GM19238 (cell line): Measurements from ENCODE around the gene NUP62.

Source experiments
- DNase-seq: peaks from one replicate; pipeline ENCODE4 v3.0.0; 2011; ENCODE audit warnings: low spot score; ENCODE audit not compliant: insufficient read length

NUP62 gene

DNA sequence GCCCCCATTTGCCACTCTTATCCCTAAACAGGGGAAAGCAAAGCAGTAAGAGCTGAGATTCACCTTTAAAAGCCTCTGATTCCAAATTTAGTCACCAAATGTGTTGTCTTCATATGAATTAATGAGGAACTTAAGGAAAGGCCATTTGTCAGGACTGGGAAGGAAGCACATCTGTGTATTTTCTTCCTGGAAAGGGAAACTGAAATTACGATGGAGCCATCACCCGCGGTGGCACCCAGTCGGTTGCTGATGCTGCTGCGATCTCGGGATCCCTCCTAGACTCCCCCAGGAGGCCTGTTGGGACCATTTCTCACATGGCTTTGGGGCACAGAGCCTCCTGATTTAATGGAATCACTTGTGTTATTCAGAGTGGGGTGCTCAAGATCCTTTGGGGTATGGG, 25.2 kb downstream of the NUP62 start:
- DNase-seq = no peak

DNA sequence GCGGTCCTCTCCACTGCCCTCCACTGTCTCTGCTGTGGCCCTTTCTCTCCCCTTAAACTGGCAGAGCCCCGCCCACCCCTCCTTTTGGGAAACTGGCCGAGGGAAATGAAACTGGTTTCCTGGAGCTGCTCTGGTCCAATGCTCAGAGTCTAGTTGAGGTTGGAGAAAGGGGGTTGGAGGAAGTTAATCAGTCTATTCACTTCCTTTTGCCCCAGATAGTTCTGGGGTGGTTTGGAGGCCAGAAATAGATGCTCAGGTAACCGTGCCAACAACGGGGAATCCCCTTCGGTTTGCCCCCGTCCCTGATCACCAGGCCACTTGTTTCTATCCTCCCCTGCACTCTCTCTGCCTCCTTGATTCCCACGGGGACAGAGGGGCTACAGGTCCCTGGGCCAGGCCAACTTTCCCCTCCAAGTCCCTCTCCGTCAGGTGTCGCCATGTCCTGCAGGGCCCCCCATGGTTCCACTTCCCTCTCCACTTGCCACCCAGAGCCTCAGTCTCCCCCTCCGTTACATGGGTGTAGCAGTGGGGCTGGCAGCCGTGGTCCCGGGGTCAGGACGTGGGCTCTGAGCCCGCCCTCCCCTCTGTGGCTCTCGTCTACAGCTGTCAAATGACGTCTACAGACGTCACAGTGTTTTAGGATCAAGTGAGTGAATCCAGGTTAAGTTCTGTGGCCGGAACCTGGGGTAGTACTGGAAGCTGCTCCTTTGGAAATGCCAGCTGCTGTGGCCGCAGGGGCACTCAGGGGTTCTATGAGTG, 32.3 kb downstream of the NUP62 start, which contains the start of gene IL4I1:
Gene IL4I1, minus strand, starts transcription at position 25 of the 759 bp plus-strand sequence. CDS start 727 bp downstream, outside the sequence.
- DNase-seq = peak; percentile 83

DNA sequence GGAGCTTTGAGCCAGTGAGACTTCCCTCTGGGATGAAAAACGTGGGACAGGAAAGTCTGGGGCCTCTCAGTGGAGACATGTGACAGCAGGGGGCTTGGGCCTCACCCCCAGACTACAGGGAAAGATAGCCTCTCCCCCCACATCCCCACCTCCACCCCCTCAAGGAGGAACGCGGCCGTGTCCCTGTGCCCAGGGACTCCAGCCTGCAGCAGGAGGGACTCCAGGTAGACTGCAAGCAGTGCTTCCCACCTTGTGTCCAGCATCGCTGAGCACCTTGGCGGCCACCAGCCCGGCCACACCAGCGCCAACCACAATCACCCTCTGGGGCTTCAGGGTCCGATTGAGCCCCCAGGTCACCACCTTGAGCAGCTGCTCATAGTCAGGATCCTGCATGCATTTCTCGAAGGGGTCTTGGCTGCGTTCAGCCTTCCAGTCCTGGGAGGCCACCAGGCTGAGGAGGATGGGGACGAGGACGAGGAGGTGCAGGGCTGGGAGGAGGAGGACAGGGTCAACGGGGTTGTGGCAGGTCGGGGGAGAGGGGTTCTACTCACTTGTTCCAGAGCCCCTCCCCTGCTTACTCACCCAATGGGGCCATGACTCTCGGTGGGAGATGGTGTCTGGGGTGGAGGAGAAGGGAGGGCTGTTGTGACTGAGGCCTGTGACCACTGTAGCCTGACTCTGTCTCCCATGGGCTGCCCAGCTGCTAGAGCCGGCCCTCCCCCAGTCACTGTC, 33.6 kb downstream of the NUP62 start:
- DNase-seq = no peak

DNA sequence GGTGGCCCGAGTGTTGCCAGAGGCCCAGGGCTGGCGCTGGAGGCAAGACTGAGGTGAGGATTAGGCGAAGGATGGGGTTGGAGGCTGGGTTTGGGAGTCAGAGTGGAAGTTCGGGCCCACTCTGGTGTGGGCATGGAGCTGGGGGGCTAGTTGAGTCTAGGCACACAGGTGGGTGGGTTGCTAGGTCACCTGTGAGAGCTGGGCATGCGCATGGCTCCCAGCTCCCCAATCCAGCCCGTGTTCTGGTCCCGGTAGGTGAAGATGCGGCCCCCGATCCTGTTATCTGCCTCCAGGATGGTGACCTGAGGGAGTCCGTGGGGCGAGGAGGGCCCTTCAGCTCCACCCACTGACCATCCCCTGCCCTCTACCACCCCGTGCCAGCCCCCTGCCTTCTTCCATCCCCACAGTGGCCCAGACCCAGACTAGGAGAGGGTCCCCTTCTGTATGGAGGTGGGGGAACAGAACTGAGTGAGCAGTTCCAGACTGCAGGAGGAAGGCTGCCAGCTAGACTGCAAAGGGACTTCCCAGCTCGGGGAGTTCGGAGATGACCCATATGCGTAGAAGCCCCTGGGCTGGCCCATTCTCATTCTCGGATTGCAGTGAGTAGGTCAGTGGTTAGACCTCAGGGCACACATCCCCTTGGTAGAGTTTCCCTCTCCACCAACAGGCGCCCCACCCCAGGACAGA, 34.3 kb downstream of the NUP62 start:
- DNase-seq = peak; percentile 67

DNA sequence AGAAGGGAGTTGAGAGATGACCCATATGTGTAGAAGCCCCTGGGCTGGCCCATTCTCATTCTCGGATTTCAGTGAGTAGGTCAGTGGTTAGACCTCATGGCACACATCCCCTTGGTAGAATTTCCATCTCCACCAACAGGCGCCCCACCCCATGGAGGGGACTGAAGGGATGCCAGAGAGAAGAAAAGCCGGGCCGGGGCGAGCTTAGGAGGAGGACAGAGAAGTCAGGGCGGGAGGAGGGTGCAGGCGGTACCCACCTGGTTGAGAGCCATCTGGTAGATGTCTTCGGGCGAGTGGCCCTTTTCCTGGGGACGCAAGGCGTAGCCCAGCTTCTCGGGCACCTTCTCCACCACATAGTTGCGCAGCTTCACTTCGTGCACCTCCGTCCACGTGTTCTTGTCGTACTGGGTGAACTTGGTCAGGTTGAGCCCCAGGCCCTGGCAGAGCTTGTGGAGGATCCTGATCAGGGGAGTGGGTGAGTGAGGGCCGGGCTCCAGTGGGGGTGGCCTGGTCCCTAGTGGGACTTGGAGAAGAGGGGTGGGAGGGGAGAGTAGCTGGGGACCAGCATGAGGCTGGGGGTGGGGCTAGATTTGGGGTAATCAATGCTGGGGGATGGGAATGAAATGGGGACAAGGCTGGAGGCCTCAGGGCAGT, 35.2 kb downstream of the NUP62 start:
- no peak for DNase-seq

DNA sequence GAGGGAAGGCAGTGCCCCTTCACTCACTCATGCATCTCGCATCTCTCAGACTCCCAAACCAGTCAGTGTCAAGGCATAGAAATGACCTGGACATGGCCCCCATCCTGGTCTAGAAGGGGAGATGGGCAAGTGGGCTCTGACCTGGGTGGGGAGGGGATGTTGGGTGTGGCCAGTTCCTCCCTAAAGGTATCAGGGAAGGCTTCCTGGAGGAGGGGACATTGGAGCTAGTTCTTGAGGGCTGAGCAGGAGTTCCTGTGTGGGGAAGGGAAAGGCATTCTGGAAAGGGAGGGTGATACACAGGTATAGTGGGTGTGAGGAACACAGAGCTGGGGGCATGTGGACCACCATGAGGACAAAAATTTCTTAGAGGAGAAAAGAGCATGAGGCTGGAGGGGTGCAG, 36.6 kb downstream of the NUP62 start:
- DNase-seq = no peak

DNA sequence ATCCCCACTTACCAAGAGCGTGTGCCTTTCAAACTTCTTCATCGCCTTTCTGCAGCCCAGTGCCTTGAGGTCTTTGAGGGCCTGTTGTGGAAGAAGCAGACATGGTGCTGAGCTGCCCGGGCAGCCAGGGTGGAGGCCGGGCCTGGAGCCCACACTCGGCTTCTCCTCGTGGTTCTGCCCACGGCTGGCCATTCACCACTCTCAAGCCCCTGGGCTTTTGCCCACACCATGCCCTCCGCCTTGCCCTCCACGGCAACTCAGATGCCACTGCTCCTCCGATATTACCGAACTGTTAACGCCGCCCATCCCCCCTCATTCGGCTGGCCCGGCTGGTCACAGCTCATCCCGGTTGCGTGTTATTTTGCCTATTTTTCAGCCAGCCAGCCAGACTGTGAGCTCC, 37.9 kb downstream of the NUP62 start:
- no peak for DNase-seq

DNA sequence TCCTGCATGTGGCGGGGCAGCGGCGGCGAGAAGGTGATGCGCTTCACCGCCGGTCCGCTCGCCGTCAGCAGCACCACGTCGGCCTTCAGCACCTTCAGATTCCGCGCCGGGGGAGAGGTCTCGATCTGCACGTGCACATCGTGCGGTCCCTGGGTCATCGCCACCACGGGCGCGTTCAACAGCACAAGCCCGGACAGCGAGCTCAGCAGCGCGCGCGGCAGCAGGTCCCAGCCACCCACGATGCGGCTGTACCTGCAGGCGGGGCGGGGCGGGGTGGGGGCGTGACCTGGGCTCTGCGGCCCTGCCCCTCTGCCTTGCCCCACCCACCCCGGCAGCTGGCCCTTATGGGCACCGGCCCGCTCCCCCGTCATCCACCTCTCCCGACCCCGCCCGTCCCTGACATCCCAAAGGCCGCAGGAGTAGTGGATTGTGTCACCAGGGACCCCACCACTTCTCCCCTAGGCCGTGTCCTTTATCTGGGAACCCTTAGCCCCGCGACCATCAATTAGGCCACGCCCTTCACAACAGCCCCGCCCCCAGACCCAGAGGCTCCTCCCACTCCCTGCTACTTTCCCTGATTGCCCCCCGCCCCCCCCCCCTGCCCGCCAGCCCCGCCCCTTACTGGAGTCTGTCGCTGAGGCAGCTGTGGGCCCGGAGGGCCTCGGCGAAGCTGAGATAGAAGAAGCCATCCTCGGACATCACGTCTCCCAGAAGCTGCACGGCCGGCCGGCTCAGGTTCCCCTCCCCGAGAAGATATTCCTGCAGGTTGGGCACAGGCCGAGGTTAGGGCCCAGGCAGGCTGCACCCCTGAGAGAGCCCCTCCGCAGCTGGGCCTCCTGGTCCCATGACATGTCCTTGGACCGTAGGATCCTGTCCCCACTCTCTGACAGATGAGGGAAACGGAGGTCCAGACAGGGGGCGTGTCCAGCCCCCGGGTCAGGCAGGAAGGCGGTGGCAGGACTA, 38.7 kb downstream of the NUP62 start:
- peak; percentile 64 for DNase-seq

DNA sequence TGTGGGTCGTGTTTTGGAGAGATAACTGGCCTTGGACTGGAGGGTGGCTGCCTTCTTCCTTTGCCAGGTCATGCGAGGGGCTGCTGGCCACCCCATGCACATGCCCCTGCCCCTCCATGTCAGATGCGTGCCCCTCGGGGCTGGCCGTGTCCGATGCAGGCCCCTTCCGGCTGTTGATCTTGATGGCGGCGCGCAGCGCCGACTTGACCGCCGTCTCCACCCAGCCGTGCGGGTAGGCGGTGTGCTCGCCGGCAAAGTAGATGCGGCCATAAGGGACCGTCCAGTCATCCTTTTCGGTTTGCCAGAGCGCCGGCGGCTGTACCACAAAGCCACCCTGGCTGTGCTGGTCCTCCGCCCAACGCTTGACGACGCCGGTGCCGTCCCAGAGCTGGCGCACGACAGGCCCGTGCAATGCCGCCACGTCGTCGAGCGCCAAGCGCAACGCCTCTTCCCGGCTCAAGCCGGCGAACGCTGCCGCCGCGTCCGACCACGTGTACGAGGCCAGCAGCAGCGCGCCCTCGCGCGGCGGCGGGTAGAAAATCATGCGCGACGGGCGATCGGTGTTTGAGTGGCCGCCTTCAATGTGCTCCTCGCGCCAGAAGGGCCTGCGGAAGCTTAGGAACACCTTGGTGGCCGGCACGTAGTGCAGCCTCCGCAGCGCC, 39.5 kb downstream of the NUP62 start:
- peak; percentile 56 for DNase-seq

DNA sequence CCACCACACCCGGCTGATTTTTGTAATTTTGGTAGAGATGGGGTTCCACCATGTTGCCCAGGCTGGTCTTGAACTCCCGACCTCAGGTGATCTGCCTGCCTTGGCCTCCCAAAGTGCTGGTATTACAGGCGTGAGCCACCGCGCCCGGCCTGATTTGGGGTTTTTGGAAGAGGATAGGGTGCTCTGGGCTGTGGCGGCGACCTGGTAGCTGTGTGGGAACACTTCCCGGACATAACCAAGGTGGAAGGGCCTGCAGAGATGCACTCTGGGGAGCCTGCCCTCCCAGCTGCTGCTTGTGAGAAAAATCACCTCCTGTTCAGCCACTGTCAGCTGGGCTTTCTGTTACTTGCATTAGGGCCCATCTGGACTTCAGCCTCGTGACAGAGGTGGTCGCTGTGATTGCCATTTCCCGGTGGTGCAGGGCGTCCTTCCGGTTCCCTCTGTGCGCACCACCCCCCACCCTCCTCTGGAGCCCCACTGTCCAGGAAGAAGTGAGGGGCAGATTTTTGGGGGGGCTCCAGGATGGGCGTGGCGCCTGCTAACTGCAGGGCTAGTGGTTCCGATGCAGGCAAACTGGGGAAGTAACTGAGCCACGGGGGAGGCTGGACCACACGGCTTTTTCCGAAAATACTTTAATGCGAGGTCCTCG, 40.1 kb downstream of the NUP62 start:
- no peak for DNase-seq

DNA sequence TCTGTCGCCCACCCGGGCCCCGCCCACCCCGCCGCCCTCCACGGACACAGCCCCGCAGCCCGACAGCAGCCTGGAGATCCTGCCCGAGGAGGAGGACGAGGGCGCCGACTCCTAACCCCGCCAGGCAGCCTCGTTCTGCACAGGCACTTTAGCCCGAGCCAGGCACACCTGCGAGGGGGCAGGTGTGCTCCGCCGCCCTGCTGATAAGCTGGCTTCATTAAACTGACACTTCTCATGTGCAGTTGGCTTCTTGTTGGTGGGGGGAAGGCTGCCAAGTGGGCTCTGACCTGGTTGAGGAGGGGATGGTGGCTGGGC, 40.8 kb downstream of the NUP62 start:
- DNase-seq = no peak

DNA sequence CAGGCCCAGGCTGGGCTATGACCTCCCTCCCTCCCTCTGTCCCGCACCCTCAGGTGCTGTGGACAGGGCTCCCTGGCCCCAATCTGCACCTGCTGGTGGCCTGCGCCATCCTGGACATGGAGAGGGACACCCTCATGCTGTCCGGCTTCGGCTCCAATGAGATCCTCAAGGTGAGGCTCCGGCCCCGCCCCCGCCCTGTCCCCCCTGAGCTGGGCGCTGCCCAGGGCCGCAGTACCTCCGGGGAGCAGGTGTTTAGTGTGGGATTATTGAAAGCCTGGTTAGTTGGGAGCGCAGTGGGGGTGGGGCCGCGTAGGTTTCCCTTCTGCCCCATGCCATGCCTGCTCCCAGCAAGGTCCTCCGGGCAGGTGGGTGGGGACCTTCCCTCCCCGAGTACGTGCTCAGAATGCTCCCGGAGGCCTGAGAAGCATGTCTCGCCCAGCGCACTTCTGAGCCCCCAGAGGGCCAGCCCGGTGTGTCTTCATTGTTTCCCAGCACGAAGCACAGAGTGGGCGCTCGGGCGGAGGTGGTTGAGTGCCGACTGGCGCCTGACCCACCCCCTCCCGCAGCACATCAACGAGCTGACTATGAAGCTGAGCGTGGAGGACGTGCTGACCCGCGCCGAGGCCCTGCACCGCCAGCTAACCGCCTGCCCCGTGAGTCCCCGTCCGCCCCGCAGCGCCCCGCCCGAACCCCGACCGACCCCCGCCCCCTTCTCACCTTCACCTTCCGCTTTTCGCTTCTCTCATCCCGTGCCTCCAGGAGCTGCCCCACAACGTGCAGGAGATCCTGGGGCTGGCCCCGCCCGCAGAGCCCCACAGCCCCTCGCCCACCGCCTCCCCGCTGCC, 41.4 kb downstream of the NUP62 start:
- no peak for DNase-seq

DNA sequence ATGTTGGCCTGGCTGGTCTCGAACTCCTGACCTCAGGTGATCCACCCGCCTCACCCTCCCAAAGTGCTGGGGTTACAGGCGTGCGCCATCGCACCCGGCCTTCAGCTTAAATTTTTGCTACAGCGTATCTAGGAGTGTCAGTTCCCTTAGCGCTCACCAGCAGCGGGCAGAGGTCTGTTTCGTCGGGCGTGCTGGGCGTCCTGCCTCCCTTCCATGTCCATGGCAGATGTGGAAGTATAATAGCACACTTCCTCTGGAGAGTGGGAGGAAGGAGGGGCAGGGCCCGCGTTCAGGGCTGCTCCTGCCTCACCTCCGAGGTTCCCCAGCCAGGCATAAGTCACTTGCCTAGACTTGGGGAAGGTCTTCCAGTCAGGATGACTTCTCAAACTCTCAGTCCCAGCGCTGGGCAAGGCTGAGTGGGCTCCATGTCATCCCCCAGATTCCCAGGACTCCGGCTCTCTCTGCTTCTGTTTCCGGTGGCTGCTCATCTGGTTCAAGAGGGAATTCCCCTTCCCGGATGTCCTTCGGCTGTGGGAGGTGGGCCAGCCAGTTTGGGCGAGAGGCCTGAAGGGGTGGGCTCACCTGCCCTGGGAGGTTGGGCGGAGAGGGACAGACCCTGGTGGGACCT, 42.2 kb downstream of the NUP62 start:
- DNase-seq = no peak

DNA sequence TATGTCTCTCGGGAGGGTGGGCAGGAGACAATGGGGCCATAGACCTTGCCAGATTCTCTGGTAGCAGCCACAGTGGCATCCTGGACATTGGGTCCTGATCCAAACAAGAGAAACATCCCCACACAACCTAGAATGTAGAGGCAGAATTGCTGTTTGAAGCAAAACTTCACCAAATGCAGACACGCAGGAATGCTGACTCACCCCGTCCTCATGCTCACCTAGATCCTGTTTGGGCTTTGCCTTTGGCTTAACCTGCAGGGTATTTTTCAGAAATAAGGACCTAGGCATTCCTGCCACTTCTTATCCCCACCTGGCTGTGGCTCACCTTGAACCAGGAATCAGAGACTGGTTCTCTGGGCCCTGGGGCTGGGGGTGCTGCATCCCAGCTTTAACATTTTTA, 44.5 kb downstream of the NUP62 start:
- DNase-seq = no peak

DNA sequence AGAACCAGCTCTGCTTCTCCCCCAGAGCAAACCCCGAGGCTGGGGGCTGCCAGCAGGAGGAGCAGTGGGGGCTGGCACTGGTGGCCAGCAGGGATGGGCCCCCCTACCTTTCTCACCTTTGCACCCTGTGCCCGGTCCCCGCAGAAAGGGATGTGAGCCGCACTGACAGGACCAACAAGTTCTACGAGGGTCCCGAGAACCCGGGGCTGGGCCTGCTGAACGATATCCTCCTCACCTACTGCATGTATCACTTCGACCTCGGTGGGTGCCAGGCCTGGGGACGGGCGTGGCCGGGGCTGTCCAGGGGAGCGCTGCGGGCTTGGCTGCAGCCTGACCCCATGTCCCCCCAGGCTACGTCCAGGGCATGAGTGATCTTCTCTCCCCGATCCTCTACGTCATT, 45.2 kb downstream of the NUP62 start:
- no peak for DNase-seq

DNA sequence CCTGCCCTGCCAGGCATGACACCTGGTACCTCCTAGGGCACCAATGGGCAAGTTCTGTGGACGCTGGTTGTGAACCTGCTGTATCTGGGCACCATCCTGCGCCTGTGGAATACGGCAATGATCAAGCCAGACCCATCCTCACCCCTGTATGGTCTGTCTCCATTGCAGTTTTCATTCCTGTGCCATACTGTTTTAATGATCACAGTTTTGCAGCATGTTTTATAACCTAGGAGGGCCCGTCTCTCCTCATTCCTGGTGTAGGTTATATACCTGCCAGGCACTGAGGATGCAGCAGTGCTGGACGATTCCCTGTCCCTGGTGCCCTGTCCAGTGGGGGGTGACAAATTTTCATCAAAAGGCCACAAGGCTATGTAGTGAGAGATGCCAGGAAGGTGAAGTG, 46.2 kb downstream of the NUP62 start:
- no peak for DNase-seq

DNA sequence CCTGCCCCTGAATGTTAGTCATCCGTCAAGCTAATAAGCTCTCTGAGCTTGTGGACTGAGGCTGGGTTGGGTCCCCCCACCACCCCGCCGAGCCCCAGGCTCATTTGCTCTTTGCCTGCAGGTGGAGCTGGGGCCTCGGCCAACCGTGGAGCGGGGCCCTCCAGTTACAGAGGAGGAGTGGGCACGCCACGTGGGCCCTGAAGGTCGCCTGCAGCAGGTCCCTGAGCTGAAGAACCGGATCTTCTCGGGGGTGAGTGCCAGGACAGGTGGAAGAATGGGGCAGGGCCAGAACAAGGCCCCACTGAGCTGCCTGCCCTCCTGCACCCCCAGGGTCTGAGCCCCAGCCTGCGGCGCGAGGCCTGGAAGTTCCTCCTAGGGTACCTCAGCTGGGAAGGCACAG, 46.7 kb downstream of the NUP62 start:
- no peak for DNase-seq

DNA sequence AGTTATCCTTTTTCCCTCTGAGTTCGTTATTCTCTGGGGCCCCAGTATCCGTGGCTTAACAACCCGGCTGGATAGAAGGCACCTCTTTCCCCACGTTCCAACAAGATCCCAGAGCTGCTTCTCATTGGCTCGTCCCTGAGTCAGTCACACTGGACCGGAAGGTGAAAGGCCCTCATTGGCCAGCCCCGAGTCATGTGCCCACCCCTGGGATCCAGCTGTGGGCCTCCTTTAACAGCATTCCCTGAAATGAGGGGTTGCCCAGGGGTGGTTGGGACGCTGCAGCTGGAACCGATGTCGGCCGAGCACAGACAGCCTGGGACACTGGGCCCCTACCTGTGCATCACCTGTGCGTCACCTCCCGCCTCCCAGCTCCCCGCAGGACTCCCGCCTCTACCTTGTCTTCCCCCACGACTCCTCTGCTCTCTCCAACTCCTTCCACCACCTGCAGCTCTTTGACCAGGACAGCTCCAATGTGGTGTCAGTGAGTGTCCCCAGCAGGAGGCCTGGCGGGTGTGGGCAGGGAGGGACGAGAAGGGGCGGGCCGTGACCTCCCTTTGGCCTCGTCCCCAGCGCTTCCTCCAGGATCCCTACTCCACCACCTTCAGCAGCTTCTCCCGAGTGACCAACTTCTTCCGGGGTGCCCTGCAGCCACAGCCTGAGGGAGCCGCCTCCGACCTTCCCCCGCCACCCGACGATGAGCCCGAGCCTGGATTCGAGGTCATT, 47.5 kb downstream of the NUP62 start:
- no peak for DNase-seq
